GM23338 (cell line): ENCODE results near the gene VWDE.

Source experiments
- CREB1 ChIP-seq: fragments of 250-450 bp; sonication (Bioruptor Pico); IDR thresholded peaks from 2 replicates; pipeline ENCODE4 v1.5.0; 2020; ENCODE audit warnings: low read depth, mild to moderate bottlenecking, moderate library complexity
- CTCF ChIP-seq, 2 experiments: fragments of 200-600 bp in 1 of 2; sonication (generic) in 1 of 2; conservative IDR thresholded peaks; 2 replicates each; pipeline versions ENCODE4 v1.5.1 to v1.6.1; 2016 to 2017; ENCODE audit warnings: antibody characterized with exemption in 2 of 2, low read depth in 2 of 2, mild to moderate bottlenecking in 2 of 2, moderate library complexity in 1 of 2
- EZH2 ChIP-seq: fragments of 200-600 bp; sonication (generic); IDR thresholded peaks from one replicate; pipeline ENCODE4 v1.8.0; 2017; ENCODE audit warnings: antibody characterized with exemption, mild to moderate bottlenecking, low read depth; ENCODE audit not compliant: unreplicated experiment
- EZH2phosphoT487 ChIP-seq: fragments of 200-600 bp; sonication (generic); IDR thresholded peaks from one replicate; pipeline ENCODE4 v1.8.1; 2018; ENCODE audit warnings: antibody characterized with exemption; ENCODE audit not compliant: unreplicated experiment
- JUNB ChIP-seq: IDR thresholded peaks from one replicate; pipeline ENCODE4 v1.6.1; 2016; ENCODE audit warnings: antibody characterized with exemption; ENCODE audit not compliant: unreplicated experiment
- NANOG ChIP-seq: IDR thresholded peaks from 2 replicates; pipeline ENCODE4 v1.6.1; 2016; ENCODE audit warnings: antibody characterized with exemption, borderline replicate concordance
- POLR2AphosphoS5 ChIP-seq: IDR thresholded peaks from 2 replicates; pipeline ENCODE4 v1.6.1; 2016; ENCODE audit warnings: antibody characterized with exemption, low read depth
- STAT1 ChIP-seq: IDR thresholded peaks from one replicate; pipeline ENCODE4 v1.6.1; 2016; ENCODE audit warnings: antibody characterized with exemption; ENCODE audit not compliant: unreplicated experiment
- ZNF114 ChIP-seq: fragments of 250-450 bp; sonication (Bioruptor Pico); IDR thresholded peaks from 2 replicates; pipeline ENCODE4 v1.5.0; 2020; ENCODE audit warnings: mild to moderate bottlenecking, moderate library complexity
- ZNF331 ChIP-seq: fragments of 250-450 bp; sonication (Bioruptor Pico); IDR thresholded peaks from 2 replicates; pipeline ENCODE4 v1.5.0; 2020; ENCODE audit warnings: low read depth, mild to moderate bottlenecking, moderate library complexity
- ZNF462 ChIP-seq: fragments of 250-450 bp; sonication (Bioruptor Pico); IDR thresholded peaks from 2 replicates; pipeline ENCODE4 v1.5.0; 2020; ENCODE audit warnings: mild to moderate bottlenecking, moderate library complexity
- TF ChIP-seq, protein P1 (sequence below): IDR thresholded peaks from one replicate; pipeline ENCODE4 v1.6.1; 2018; ENCODE audit warnings: antibody characterized with exemption; ENCODE audit not compliant: unreplicated experiment
- TF ChIP-seq, protein P2 (sequence below): IDR thresholded peaks from 2 replicates; pipeline ENCODE4 v1.6.1; 2016; ENCODE audit warnings: antibody characterized with exemption

DNA sequence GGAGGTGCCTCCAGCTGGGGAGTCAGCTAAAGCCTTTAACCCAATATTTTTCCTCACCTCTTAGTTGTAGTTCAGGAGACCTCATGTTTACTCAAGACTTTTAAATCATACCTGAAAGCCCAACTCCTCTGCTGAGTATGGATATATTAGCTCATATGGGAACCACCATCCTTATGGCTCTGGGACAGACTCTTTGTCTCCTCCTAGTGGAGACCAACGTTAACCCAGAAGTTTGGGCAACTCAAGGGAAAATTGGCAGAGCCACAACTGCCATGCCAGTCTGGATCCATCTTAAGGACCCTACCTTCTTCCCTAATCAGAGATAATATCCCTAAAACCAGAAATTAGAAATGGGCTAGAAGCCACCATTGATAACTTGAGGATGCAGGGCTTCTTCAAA lies 111.8 kb downstream of the VWDE start:
- TF ChIP-seq, protein P1, sequence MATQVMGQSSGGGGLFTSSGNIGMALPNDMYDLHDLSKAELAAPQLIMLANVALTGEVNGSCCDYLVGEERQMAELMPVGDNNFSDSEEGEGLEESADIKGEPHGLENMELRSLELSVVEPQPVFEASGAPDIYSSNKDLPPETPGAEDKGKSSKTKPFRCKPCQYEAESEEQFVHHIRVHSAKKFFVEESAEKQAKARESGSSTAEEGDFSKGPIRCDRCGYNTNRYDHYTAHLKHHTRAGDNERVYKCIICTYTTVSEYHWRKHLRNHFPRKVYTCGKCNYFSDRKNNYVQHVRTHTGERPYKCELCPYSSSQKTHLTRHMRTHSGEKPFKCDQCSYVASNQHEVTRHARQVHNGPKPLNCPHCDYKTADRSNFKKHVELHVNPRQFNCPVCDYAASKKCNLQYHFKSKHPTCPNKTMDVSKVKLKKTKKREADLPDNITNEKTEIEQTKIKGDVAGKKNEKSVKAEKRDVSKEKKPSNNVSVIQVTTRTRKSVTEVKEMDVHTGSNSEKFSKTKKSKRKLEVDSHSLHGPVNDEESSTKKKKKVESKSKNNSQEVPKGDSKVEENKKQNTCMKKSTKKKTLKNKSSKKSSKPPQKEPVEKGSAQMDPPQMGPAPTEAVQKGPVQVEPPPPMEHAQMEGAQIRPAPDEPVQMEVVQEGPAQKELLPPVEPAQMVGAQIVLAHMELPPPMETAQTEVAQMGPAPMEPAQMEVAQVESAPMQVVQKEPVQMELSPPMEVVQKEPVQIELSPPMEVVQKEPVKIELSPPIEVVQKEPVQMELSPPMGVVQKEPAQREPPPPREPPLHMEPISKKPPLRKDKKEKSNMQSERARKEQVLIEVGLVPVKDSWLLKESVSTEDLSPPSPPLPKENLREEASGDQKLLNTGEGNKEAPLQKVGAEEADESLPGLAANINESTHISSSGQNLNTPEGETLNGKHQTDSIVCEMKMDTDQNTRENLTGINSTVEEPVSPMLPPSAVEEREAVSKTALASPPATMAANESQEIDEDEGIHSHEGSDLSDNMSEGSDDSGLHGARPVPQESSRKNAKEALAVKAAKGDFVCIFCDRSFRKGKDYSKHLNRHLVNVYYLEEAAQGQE = no peak
- TF ChIP-seq POLR2AphosphoS5 (no peak), STAT1 (no peak), CTCF (conservative IDR thresholded peaks at IDR 0.05; ENCODE audit: low read depth in 2 of 2) (peak; percentile 43 to 51), ZNF331 (no peak), EZH2 (no peak), CREB1 (CRISPR knock-in tag) (no peak), EZH2phosphoT487 (no peak), JUNB (no peak), ZNF114 (CRISPR knock-in tag) (no peak), ZNF462 (CRISPR knock-in tag) (no peak), NANOG (no peak)
- TF ChIP-seq, protein P2, sequence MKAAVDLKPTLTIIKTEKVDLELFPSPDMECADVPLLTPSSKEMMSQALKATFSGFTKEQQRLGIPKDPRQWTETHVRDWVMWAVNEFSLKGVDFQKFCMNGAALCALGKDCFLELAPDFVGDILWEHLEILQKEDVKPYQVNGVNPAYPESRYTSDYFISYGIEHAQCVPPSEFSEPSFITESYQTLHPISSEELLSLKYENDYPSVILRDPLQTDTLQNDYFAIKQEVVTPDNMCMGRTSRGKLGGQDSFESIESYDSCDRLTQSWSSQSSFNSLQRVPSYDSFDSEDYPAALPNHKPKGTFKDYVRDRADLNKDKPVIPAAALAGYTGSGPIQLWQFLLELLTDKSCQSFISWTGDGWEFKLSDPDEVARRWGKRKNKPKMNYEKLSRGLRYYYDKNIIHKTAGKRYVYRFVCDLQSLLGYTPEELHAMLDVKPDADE = no peak
